ENCODE results near the gene STK32C. TPM values are rescaled to one million over a fixed set of nuclear protein-coding genes. Genes with fewer than 3 reads are reported as not detected.

The STK32C gene
- polyA plus RNA-seq, 2 of the 4 experiments (the other 2 are of a cell fraction), result 29.9 to 43.6 TPM

- POLR2A ChIA-PET, result no interaction called here
- no peak for TF ChIP-seq EHF (CRISPR knock-in tag; IDR thresholded peaks at IDR 0.05)
- no peak for TF ChIP-seq USF2 (IDR thresholded peaks at IDR 0.05)
- no peak for TF ChIP-seq HES2 (IDR thresholded peaks at IDR 0.05)
- no peak for TF ChIP-seq PBX3 (IDR thresholded peaks at IDR 0.05)
- no peak for TF ChIP-seq FOSB (CRISPR knock-in tag; IDR thresholded peaks at IDR 0.05)
- Histone ChIP-seq H3K27ac (no peak overlapping the region), H3K9me3 (no peaks in the 10 kb centered on the region), H3K4me2 (no peak overlapping the region), H3K4me1 (peaks cover 4% of the 10 kb centered on the region), H3K4me3 (no peak overlapping the region)
- ATAC-seq, result no peak
- DNase-seq (ENCODE audit: low read depth in 1 of 2, low spot score in 1 of 2), result no peak
- CTCF ChIA-PET, result interaction anchor here (0.9 to 2.4 kb wide), 3 partner anchors 48 to 151 kb away, joined by 3 to 7 read pairs (median 5); no protein-coding TSS in a partner anchor
- 90% methylated on average over 28 of the region's 29 CpGs for WGBS (ENCODE audit: missing lambda C conversion rate)
- FAIRE-seq, result no peak
These were observed 5.1 kb downstream of the STK32C start for GRCh38 chr10:132302421-132303310.

GRCh38 chr10:132301371-132302330, 6.1 kb downstream of the STK32C start:
- no peak overlapping the region for H3K4me3 ChIP-seq
- no peak for ATAC-seq
- 88% methylated on average over 37 of the region's 38 CpGs for WGBS (ENCODE audit: missing lambda C conversion rate)
- ChIA-PET CTCF (interaction anchor here (0.8 to 2.4 kb wide), 4 partner anchors 45 to 79 kb away, joined by 3 to 8 read pairs (median 6); no protein-coding TSS in a partner anchor), POLR2A (no interaction called here)
- no peak for DNase-seq (ENCODE audit: low read depth in 1 of 2, low spot score in 1 of 2)
- peaks cover 3% of the 10 kb centered on the region for H3K4me1 ChIP-seq
- TF ChIP-seq POLR2A (IDR thresholded peaks at IDR 0.05; ENCODE audit: low read length) (no peak), ZNF302 (CRISPR knock-in tag; IDR thresholded peaks at IDR 0.05) (no peak), PHF8 (IDR thresholded peaks at IDR 0.05; ENCODE audit: borderline replicate concordance, low read depth) (no peak), SMC3 (IDR thresholded peaks at IDR 0.05) (no peak), HOXB13 (CRISPR knock-in tag; IDR thresholded peaks at IDR 0.05; ENCODE audit: low read depth) (no peak), NFE2L2 (conservative IDR thresholded peaks at IDR 0.05; ENCODE audit: low read length) (no peak), RAD21 (conservative IDR thresholded peaks at IDR 0.05 in 1 of 2, IDR thresholded peaks at IDR 0.05 in 1 of 2) (no peak), MYC (IDR thresholded peaks at IDR 0.05; ENCODE audit: borderline replicate concordance, low read length) (no peak), RCOR1 (IDR thresholded peaks at IDR 0.05; ENCODE audit: low read depth, low read length) (no peak), E2F6 (IDR thresholded peaks at IDR 0.05; ENCODE audit: borderline replicate concordance, low read depth) (no peak), ATOH8 (CRISPR knock-in tag; IDR thresholded peaks at IDR 0.05; ENCODE audit: low read depth) (no peak), TP53 (CRISPR knock-in tag; IDR thresholded peaks at IDR 0.05) (no peak), CBX8 (IDR thresholded peaks at IDR 0.05) (no peak), RARB (CRISPR knock-in tag; IDR thresholded peaks at IDR 0.05) (no peak), HEYL (CRISPR knock-in tag; IDR thresholded peaks at IDR 0.05) (no peak), GATA3 (IDR thresholded peaks at IDR 0.05; ENCODE audit: borderline replicate concordance) (no peak), NPAS2 (CRISPR knock-in tag; IDR thresholded peaks at IDR 0.05; ENCODE audit: borderline replicate concordance) (no peak), ZSCAN20 (CRISPR knock-in tag; IDR thresholded peaks at IDR 0.05) (no peak), MAZ (IDR thresholded peaks at IDR 0.05; ENCODE audit: borderline replicate concordance, low read depth, low read length) (no peak)
- no peak for FAIRE-seq
- H3K27ac ChIP-seq, result no peak overlapping the region
- no peak overlapping the region for H3K4me2 ChIP-seq
- no peaks in the 10 kb centered on the region for H3K9me3 ChIP-seq

Measured in A549 (cell line).